ENCODE measurements around the gene MMRN1. TPM values are rescaled to one million over a fixed set of nuclear protein-coding genes. Genes with fewer than 3 reads are reported as not detected.

Gene MMRN1
- total and polyA plus RNA-seq, 2 of the 8 experiments (the other 6 are each of a cell fraction or from before 2014, with no cell fraction given): not detected

GRCh38 chr4:89855236-89855635, 39.4 kb upstream of the MMRN1 start:
- Histone ChIP-seq H4K5ac (ENCODE audit: insufficient read length, low read depth, low read length) (no peak overlapping the region), H3K4me1 (replicated peaks in 1 of 4; ENCODE audit: control insufficient read depth in 3 of 4, insufficient read depth in 4 of 4, low read length in 3 of 4) (no peaks in the 10 kb centered on the region), H3K23me2 (ENCODE audit: low read depth, low read length) (no peaks in the 10 kb centered on the region), H3K4me3 (ENCODE audit: extremely low read depth in 1 of 4, insufficient read depth in 2 of 4, low read depth in 3 of 4, low read length in 4 of 4) (no peak overlapping the region), H3K79me1 (ENCODE audit: low read depth, low read length) (no peaks in the 10 kb centered on the region), H3K36me3 (ENCODE audit: control insufficient read depth in 2 of 4, insufficient read depth in 4 of 4, low read length in 3 of 4) (no peaks in the 10 kb centered on the region), H4K20me1 (replicated peaks in 1 of 2; ENCODE audit: control insufficient read depth in 1 of 2, insufficient read depth in 2 of 2, low read length in 2 of 2) (no peaks in the 10 kb centered on the region), H3K4ac (replicated peaks; ENCODE audit: insufficient read length, low read depth, low read length) (no peak overlapping the region), H3K56ac (replicated peaks; ENCODE audit: insufficient read length, low read depth, low read length) (no peak overlapping the region), H2BK120ac (replicated peaks; ENCODE audit: low read depth, low read length) (no peak overlapping the region), H4K8ac (ENCODE audit: extremely low read depth, insufficient read depth, low read length) (no peak overlapping the region), H2BK5ac (ENCODE audit: low read depth, low read length) (no peak overlapping the region), H3K9ac (replicated peaks in 1 of 4; ENCODE audit: extremely low read depth in 1 of 4, low read depth in 3 of 4, low read length in 3 of 4) (no peak overlapping the region), H3K9me3 (ENCODE audit: insufficient read depth in 2 of 2, low read depth in 1 of 2, low read length in 1 of 2) (peaks cover 16 to 19% of the 10 kb centered on the region in 2 experiments; a peak in 3 of 4 replicates), H4K91ac (replicated peaks; ENCODE audit: insufficient read length, low read length) (no peak overlapping the region), H3K79me2 (ENCODE audit: control insufficient read depth in 1 of 2, insufficient read depth in 2 of 2, low read length in 2 of 2) (no peaks in the 10 kb centered on the region), H2AK5ac (ENCODE audit: low read depth, low read length) (no peak overlapping the region), H3K23ac (ENCODE audit: insufficient read length) (no peak overlapping the region), H2BK15ac (ENCODE audit: low read length) (no peak overlapping the region), H3K27me3 (replicated peaks in 1 of 4; ENCODE audit: control insufficient read depth in 3 of 4, extremely low read depth in 1 of 4, insufficient read depth in 3 of 4, low read length in 3 of 4) (no peaks in the 10 kb centered on the region), H3K14ac (ENCODE audit: insufficient read length) (no peak overlapping the region), H2AFZ (ENCODE audit: low read length) (no peak overlapping the region), H2BK12ac (ENCODE audit: low read depth, low read length) (no peak overlapping the region), H3K4me2 (ENCODE audit: insufficient read depth in 1 of 2, low read depth in 2 of 2, low read length in 2 of 2) (no peak overlapping the region), H2BK20ac (ENCODE audit: low read length) (no peak overlapping the region), H3K18ac (ENCODE audit: extremely low read depth, low read length) (no peak overlapping the region), H3K27ac (ENCODE audit: low read depth, low read length) (no peak overlapping the region)
- DNase-seq (ENCODE audit: low read depth in 1 of 2, low spot score in 2 of 2) (no peak), FAIRE-seq (no peak)
- CTCF ChIA-PET (ENCODE audit: partially characterized antibody): no interaction called here
- 80% methylated on average over 3 of the region's 3 CpGs; no CpG with 5 or more reads in 1 of the 2 experiments for WGBS, 2 experiments (ENCODE audit: extremely low coverage in 1 of 2, insufficient coverage in 1 of 2, insufficient read length in 1 of 2, insufficient replicate concordance in 2 of 2, low coverage in 1 of 2, low lambda C conversion rate in 2 of 2, missing lambda C conversion rate in 1 of 2)
- POLR2A ChIA-PET (ENCODE audit: partially characterized antibody): no interaction called here
- no peak for TF ChIP-seq MAX (IDR thresholded peaks at IDR 0.05)
